Stimulated activated CD4-positive, alpha-beta T cell treated with anti-CD3 and anti-CD28 coated beads, TNF-alpha, amount 100 ng/mL, for 1 hour (primary cell): ENCODE measurements around the gene YY1.
"Not testable (repeated sequence)": the region's sequence is repeated elsewhere in the genome, so short reads cannot be mapped to it uniquely, and the experiment has no call there.

Experiments
- DNase-seq, 3 donors: peaks; one replicate each; pipeline ENCODE4 v3.0.0-alpha.2; 2020; ENCODE audit warnings: low read depth in 3 of 3, low spot score in 1 of 3

The YY1 gene

GRCh38 chr14:100312110-100312876 lies 73.3 kb downstream of the YY1 start:
- DNase-seq: not testable (repeated sequence)

- no peak for DNase-seq
Observed at GRCh38 chr14:100312877-100313400, 74.0 kb downstream of the YY1 start.

GRCh38 chr14:100313464-100314230 lies 74.7 kb downstream of the YY1 start:
- no peak for DNase-seq

GRCh38 chr14:100314724-100315123 lies 75.8 kb downstream of the YY1 start:
- no peak for DNase-seq

GRCh38 chr14:100317389-100317788 lies 78.4 kb downstream of the YY1 start:
- no peak for DNase-seq

GRCh38 chr14:100317912-100318808 lies 79.2 kb downstream of the YY1 start:
- DNase-seq: peak; percentile 21 to 56 (median 36)

- DNase-seq: no peak
Observed at GRCh38 chr14:100320157-100320856, 81.4 kb downstream of the YY1 start.

GRCh38 chr14:100321473-100322137 lies 82.7 kb downstream of the YY1 start:
- DNase-seq: no peak

GRCh38 chr14:100322138-100322957 lies 83.4 kb downstream of the YY1 start:
- no peak for DNase-seq

- DNase-seq: no peak
Observed at GRCh38 chr14:100323121-100323941, 84.4 kb downstream of the YY1 start, which contains the start of gene SLC25A47. SLC25A47 (plus strand) TSS chr14:100323339; CDS start chr14:100323415, 76 bp downstream.

- no peak for DNase-seq
Observed at GRCh38 chr14:100323942-100324307, 85.0 kb downstream of the YY1 start.

- no peak for DNase-seq
Observed at GRCh38 chr14:100325231-100325632, 86.3 kb downstream of the YY1 start.

- DNase-seq: no peak
Observed at GRCh38 chr14:100325958-100326357, 87.0 kb downstream of the YY1 start.

- DNase-seq: no peak
Observed at GRCh38 chr14:100327128-100327527, 88.2 kb downstream of the YY1 start.

GRCh38 chr14:100328495-100329163 lies 89.7 kb downstream of the YY1 start:
- no peak for DNase-seq

GRCh38 chr14:100329233-100330006 lies 90.5 kb downstream of the YY1 start:
- no peak for DNase-seq

GRCh38 chr14:100330007-100330344 lies 91.0 kb downstream of the YY1 start:
- no peak for DNase-seq
